ENCODE measurements around the gene PAX7. TPM values are rescaled to one million over a fixed set of nuclear protein-coding genes. Genes with fewer than 3 reads are reported as not detected.

PAX7 gene
- total and polyA plus RNA-seq, 9 donors, result not detected

DNA sequence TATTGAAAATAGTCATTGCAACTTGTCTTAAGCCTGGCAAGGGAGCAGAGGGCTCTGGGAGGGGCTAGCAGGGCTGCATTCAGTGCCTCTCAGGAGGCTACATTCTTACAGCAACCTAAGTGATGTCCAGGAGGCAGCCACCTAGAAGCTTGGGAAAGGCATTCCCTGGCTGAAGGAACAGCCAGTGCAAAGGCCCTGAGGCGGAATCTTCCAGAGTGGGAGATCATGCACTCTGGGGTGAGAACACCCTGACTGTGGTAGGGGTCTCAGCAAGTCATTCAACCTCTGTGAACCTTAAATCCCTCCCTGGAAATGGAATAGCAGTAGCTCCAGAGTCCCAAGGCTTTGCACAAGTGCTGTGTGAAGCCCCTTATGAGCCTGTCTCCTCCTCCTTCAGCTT lies 144.7 kb downstream of the PAX7 start:
- H3K36me3 ChIP-seq, result no peaks in the 10 kb centered on the region
- H3K27ac ChIP-seq, result no peak overlapping the region
- no peak overlapping the region for H3K4me3 ChIP-seq
- DNase-seq, result no peak
- WGBS, 3 donors, result 84 to 100% (median 91%) methylated on average over 1 of the region's 1 CpG
- no peaks in the 10 kb centered on the region for H3K4me1 ChIP-seq (ENCODE audit: insufficient read depth)
- no peaks in the 10 kb centered on the region for H3K27me3 ChIP-seq
- intact Hi-C loops (cut with DNase I), result no loop called here
- no peaks in the 10 kb centered on the region for H3K9me3 ChIP-seq
- TF ChIP-seq POLR2A (IDR thresholded peaks at IDR 0.05) (no peak), EP300 (IDR thresholded peaks at IDR 0.05) (no peak)
- TF ChIP-seq, protein P1, sequence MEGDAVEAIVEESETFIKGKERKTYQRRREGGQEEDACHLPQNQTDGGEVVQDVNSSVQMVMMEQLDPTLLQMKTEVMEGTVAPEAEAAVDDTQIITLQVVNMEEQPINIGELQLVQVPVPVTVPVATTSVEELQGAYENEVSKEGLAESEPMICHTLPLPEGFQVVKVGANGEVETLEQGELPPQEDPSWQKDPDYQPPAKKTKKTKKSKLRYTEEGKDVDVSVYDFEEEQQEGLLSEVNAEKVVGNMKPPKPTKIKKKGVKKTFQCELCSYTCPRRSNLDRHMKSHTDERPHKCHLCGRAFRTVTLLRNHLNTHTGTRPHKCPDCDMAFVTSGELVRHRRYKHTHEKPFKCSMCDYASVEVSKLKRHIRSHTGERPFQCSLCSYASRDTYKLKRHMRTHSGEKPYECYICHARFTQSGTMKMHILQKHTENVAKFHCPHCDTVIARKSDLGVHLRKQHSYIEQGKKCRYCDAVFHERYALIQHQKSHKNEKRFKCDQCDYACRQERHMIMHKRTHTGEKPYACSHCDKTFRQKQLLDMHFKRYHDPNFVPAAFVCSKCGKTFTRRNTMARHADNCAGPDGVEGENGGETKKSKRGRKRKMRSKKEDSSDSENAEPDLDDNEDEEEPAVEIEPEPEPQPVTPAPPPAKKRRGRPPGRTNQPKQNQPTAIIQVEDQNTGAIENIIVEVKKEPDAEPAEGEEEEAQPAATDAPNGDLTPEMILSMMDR (IDR thresholded peaks at IDR 0.05), result no peak

DNA sequence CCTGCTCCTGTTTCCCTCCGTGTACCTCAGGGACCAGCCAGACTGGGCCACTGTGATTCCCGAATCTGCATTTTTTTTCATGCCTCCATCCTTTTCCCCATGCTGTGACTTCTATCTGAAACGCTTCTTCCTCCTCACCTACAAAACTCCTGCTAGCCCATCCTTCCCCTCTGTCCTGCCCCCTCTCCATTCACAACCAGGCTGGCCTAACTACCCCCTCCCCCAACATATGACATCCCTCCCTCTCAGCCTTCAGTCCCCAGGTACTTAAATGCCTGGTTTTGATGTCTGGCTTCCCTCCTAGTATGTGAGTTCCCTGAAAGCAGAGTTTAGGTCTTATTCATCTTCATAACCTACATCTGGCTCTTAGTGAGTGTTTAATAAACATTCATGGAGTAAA lies 146.1 kb downstream of the PAX7 start:
- H3K27me3 ChIP-seq, result no peaks in the 10 kb centered on the region
- WGBS, 3 donors, result 40 to 51% (median 51%) methylated on average over 3 of the region's 3 CpGs
- no peaks in the 10 kb centered on the region for H3K36me3 ChIP-seq
- H3K4me1 ChIP-seq (ENCODE audit: insufficient read depth), result no peaks in the 10 kb centered on the region
- intact Hi-C loops (cut with DNase I), result no loop called here
- no peak overlapping the region for H3K27ac ChIP-seq
- no peak for DNase-seq
- TF ChIP-seq EP300 (IDR thresholded peaks at IDR 0.05) (no peak), POLR2A (IDR thresholded peaks at IDR 0.05) (no peak)
- TF ChIP-seq, protein P1 (IDR thresholded peaks at IDR 0.05), result no peak
- no peaks in the 10 kb centered on the region for H3K9me3 ChIP-seq
- no peak overlapping the region for H3K4me3 ChIP-seq

DNA sequence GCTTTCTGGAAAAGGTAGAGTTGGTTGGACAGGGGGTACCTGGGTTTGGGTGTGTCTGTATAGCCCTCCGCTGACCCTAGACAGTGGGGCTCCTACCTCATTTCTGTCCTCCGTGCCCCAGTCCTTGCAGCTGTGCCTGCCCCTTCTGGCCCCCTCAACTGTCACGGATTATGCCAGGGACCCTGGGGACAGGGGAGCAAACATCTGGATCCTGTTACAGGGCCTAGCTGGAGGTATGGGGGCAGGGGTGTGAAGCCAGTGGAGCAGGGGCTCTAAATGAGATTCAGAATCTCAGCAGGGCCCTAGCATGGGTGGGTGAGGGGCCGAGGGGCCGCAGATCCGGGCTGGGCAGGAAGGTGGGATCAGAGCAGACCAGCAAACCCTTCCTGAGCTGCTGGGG lies 147.8 kb downstream of the PAX7 start:
- Histone ChIP-seq H3K4me3 (no peak overlapping the region), H3K4me1 (ENCODE audit: insufficient read depth) (no peaks in the 10 kb centered on the region), H3K27ac (no peak overlapping the region), H3K27me3 (no peaks in the 10 kb centered on the region), H3K9me3 (no peaks in the 10 kb centered on the region), H3K36me3 (no peaks in the 10 kb centered on the region)
- no peak for DNase-seq
- intact Hi-C loops (cut with DNase I), result no loop called here
- 43 to 50% (median 50%) methylated on average over 6 of the region's 6 CpGs for WGBS, 3 donors
- TF ChIP-seq POLR2A (IDR thresholded peaks at IDR 0.05), result no peak
- no peak for TF ChIP-seq EP300 (IDR thresholded peaks at IDR 0.05)
- TF ChIP-seq, protein P1 (IDR thresholded peaks at IDR 0.05), result no peak

DNA sequence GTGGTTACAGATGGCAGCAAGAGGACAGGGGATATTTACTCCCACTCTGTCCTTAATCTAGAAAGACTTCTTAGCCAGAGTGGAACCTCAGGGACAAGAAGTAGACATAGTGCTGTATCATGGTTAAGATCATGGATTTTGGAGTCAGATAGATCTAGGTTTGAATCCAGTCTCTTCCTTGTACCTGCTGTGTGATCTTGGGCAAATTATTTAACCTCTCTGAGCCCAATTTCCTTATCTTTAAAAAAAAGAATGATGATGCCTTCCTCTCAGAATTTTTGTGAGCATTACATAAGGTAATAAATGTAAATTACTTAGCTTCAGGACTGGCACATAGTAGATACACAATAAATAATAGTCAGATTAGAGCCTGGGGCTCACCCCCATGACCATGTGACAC lies 150.4 kb downstream of the PAX7 start:
- Histone ChIP-seq H3K27ac (no peak overlapping the region), H3K36me3 (no peaks in the 10 kb centered on the region), H3K27me3 (no peaks in the 10 kb centered on the region), H3K4me3 (no peak overlapping the region), H3K9me3 (no peaks in the 10 kb centered on the region), H3K4me1 (ENCODE audit: insufficient read depth) (no peaks in the 10 kb centered on the region)
- TF ChIP-seq, protein P1 (IDR thresholded peaks at IDR 0.05), result no peak
- TF ChIP-seq EP300 (IDR thresholded peaks at IDR 0.05), result no peak
- no peak for TF ChIP-seq POLR2A (IDR thresholded peaks at IDR 0.05)
- intact Hi-C loops (cut with DNase I), result no loop called here
- no peak for DNase-seq
